Panc1 (cell line): ENCODE results near the gene BAD.

Source experiments
- CTCF ChIP-seq: fragments of 450-650 bp; IDR thresholded peaks from 2 replicates; pipeline ENCODE4 v1.5.1; 2017; ENCODE audit warnings: mild to moderate bottlenecking
- POLR2AphosphoS5 ChIP-seq: IDR thresholded peaks from 2 replicates; pipeline ENCODE4 v1.6.1; 2012; ENCODE audit warnings: mild to moderate bottlenecking, low read depth, low read length, moderate library complexity
- REST ChIP-seq, 2 experiments: IDR thresholded peaks; 2 replicates each; pipeline ENCODE4 v1.6.1; 2011 to 2012; ENCODE audit warnings: low read depth in 2 of 2, control low read depth in 1 of 2, low read length in 1 of 2, mild to moderate bottlenecking in 1 of 2, moderate library complexity in 1 of 2; ENCODE audit not compliant: insufficient read depth in 1 of 2
- SIN3A ChIP-seq: IDR thresholded peaks from 2 replicates; pipeline ENCODE4 v1.6.1; 2012; ENCODE audit warnings: low read depth, mild to moderate bottlenecking, low read length, moderate library complexity, borderline replicate concordance; ENCODE audit not compliant: insufficient read depth
- TCF7L2 ChIP-seq: IDR thresholded peaks from 2 replicates; pipeline ENCODE4 v1.6.1; 2011; ENCODE audit warnings: mild to moderate bottlenecking, low read depth, low read length, inconsistent platforms

GRCh38 chr11:64244966-64245365 is 39.5 kb downstream of the BAD start:
- TF ChIP-seq CTCF, result no peak
- TF ChIP-seq SIN3A, result no peak
- no peak for TF ChIP-seq TCF7L2
- no peak for TF ChIP-seq POLR2AphosphoS5
- no peak for TF ChIP-seq REST (IDR thresholded peaks at IDR 0.05; ENCODE audit: insufficient read depth in 1 of 2, low read depth in 2 of 2, low read length in 1 of 2)
